NCI-H146 (cell line): Measurements from ENCODE around the gene ZNF816.
"Not testable (repeated sequence)": the region's sequence is repeated elsewhere in the genome, so short reads cannot be mapped to it uniquely, and the experiment has no call there.

ENCODE experiments used
- DNase-seq: peaks from one replicate; lab custom pipeline; 2025; lab: John Stamatoyannopoulos, UW

The ZNF816 gene

DNA sequence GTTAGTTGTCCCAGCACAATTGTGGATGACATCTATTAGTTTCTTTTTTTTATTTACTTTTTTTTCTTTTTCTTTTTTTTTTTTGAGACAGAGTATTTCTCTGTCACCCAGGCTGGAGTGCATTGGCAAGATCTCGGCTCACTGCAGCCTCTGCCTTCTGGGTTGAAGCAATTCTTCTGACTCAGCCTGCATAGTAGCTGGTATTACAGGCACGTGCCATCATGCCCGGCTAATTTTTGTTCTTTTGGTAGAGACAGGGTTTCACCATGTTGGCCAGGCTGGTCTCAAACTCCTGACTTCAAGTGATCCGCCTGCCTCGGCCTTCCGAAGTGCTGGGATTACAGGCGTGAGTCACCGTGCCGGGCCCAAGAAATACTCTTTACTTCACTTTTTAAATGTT lies 38.0 kb downstream of the ZNF816 start:
- not testable (repeated sequence) for DNase-seq

DNA sequence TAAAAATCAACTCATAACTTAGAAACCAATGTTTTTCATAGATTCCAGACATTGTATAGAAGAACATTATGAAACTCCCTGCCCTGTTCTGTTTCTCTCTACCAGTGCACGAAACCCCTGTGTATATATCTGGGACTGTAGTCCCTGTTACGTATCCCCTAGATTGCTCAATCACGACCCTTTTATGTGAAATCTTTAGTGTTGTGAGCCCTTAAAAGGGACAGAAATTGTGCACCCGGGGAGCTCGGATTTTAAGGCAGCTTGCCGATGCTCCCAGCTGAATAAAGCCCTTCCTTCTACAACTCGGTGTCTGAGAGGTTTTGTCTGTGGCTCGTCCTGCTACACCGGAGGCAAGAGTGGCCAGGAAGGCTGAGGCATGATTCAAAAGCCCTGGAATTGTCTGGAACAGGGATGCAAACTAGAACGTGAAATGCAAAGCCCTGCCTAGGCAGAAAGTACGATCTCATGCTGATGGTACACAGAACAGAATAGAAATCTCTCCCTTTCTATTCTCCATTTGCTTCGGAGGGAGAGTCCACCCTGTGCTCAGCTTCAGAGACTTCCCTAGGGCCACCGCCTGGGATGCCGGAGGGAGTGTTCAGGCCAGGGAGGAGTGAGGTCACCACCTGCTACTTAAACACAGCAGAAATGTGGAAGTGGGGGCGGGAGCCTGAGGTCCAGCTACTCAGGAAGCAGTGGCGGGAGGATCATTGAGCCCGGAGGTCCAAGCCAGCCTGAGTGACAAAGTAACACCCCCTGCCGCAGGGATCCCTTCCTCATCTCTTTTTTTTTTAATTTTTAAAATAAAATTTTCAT lies 38.7 kb downstream of the ZNF816 start:
- no peak for DNase-seq

DNA sequence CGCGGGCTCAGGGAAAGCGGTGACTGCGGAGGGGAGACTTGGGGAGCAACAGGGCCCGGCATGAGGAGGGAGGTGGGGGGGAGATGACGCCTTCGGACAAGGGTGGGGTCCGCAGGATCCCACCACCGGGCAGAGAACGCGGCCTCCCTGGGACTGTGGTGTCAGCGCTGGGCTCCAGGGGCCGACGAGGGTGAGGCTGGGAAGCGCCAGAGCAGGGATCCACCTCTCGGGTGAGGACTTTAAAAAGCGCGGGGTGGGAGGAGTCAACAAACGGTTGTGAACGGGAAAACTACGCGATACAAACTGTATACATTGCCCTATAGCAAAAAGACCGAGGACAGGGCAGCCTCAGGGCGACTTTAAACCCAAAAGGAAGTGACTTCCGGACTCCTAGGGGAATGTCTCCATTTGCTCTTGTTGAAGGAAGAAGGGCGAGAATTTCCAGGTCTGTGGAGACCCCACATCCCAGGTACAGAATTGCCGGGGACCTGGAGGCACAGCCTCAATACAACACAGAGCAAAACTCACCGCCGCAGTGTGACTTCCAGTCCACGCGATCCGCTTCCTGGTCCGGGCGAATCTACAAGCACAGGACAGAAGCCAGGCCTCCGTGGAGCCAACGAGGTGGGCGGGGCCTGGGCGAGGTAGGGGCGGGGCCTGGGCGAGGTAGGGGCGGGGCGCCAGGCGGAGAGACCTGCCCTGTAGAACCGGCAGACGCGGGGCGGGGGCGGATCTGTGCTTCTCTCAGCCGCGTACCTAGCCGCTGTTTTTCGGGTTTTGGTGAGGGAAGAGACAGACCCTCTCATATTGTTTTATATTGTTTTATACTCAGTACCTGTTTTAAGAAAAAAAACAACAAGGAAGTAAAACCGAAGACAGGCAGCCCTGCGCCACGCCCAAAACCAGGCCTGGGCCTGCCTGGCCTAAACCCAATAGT lies 39.6 kb downstream of the ZNF816 start, which contains the start of gene ZNF888:
TSS of gene ZNF888 (minus strand) at position 588 of the 937 bp plus-strand sequence. CDS start 5,555 bp downstream, outside the sequence.
- DNase-seq: peak; percentile 87

DNA sequence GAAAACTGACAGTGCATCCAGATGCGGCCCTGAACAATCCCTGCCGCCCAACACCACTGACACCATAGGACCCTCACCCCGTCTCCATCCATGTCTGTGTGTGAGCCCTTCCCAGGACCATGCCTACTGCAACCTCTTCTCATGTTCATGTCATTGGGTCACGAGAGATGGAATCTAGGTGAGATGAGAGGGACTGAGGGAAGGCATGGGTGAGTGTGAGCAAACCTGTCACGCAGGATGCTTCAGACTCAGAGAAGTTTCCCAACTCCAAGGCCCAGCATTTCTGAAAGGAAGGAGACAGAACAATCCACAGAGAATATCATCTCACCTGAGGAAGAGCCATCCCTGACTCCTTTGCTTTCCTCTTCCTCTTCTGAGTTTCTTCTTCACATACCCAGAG lies 45.1 kb downstream of the ZNF816 start:
- no peak for DNase-seq

DNA sequence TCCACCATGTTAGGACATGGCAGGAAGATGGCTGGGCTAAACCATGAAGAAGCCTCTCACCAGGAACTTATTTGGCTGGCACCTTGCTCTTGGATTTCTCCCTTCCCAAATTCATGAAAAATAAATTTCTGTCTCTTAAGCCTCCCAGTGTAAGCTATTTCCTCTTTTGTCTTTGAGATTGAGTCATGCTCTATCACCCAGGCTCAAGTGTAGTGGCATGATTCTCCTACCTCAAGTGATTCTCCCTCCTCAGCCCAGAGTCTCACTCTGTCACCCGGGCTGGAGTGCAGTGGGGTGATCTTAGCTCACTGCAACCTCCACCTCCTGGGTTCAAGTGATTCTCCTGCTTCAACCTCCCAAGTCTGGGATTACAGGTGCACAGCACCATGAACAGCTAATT lies 52.0 kb downstream of the ZNF816 start:
- no peak for DNase-seq

DNA sequence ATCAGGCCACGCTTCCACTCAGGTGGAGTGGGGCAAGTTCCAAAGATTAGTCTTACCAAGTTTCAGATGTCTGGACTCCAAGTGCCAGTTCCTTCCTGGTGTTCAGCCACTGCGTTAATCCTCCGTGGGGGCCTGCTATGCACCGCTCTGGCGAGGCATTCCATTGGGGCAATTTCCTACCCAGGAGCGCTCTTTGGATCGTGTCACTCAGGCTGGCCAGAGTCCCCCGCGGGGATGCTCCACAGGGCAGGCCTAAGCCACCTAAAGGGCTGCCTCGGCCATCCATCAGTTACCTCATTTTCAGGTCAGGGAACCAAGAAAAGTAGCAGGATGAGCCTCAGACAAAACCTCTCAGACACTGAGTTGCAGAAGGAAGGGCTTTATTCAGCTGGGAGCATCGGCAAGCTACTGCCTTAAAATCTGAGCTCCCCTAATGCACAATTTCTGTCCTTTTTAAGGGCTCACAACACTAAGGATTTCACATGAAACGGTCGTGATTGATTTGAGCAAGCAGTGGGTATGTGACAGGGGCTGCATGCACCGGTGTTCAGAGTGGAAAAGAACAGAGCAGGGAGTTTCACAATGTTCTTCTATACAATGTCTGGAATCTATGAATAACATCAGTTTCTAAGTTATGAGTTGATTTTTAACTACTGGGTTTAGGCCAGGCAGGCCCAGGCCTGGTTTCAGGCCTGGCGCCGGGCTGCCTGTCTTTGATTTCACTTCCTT lies 58.5 kb downstream of the ZNF816 start:
- DNase-seq: not testable (repeated sequence)

DNA sequence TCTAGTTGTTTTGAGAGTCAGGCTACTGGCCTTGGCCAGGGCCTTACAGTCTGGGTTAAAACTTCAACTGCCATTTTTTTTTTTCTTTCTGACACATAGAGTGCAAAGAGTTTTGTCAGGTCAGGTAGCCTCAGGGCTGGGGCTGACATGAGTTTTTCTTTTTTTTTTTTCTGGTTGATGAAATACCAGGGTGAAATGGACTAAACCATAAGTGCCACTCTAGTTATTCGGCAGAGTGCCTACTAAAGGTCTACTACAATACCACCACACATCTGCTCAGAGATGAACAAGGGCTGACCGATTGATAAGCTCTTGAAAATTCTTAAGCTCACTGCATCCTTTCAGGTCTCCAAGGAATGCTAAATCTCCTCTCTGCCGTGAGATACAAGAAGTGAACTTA lies 60.8 kb downstream of the ZNF816 start:
- DNase-seq: no peak
